ENCODE measurements around the gene HS6ST3.

- TF ChIP-seq CTCF (IDR thresholded peaks at IDR 0.05; ENCODE audit: low read depth, low read length), result no peak
- TF ChIP-seq EZH2phosphoT487 (IDR thresholded peaks at IDR 0.05; ENCODE audit: low read depth), result no peak
Observed at GRCh38 chr13:96373597-96373996, 283.7 kb downstream of the HS6ST3 start.

Data from OCI-LY3 (cell line).